GM12878 (cell line): Measurements from ENCODE around the gene NR1I2. TPM values are rescaled to one million over a fixed set of nuclear protein-coding genes. Genes with fewer than 3 reads are reported as not detected.

Experiments
- ATAC-seq: fragments of 200-7000 bp; cut with Tn5 transposase; 3 replicates; pipeline ENCODE4 v1.9.1; 2020; ENCODE audit warnings: mild to moderate bottlenecking, moderate library complexity
- BruUV-seq: library from RNA; stranded (reverse); fragments of 400-500 nt; replicated peaks from 2 replicates; lab custom pipeline; 2021; lab: Mats Ljungman, UMichigan
- CTCF ChIA-PET: fragments of 300-600 bp; sonication (Branson Sonifier 250); formaldehyde crosslinking; extraction: SDS; loops from one replicate; lab custom pipeline; 2021; ENCODE audit warnings: inconsistent platforms; lab: Yijun Ruan, JAX
- POLR2A ChIA-PET: fragments of 350-600 bp; formaldehyde crosslinking; extraction: SDS; loops from one replicate; lab custom pipeline; 2021; ENCODE audit warnings: inconsistent platforms; lab: Charles Lee
- RAD21 ChIA-PET: fragments of 300-600 bp; sonication (Branson Sonifier 250); formaldehyde crosslinking; loops from one replicate; lab custom pipeline; 2023; ENCODE audit warnings: antibody characterized with exemption; ENCODE audit not compliant: unreplicated experiment; lab: Charles Lee
- SMC1A ChIA-PET: fragments of 300-600 bp; sonication (Branson Sonifier 250); formaldehyde crosslinking; loops from one replicate; lab custom pipeline; 2023; ENCODE audit not compliant: unreplicated experiment, uncharacterized antibody; lab: Charles Lee
- DNase-seq: peaks from one replicate; pipeline ENCODE4 v3.0.0-alpha.2; 2011; ENCODE audit warnings: low read depth, low spot score
- FAIRE-seq: peaks from 3 replicates; lab custom pipeline; 2011; peaks lifted over from hg19 to GRCh38; lab: Jason Lieb, UNC
- H2AFZ ChIP-seq: 2 replicates; pipeline ENCODE4 v1.6.0; 2011; ENCODE audit warnings: low read depth, low read length, control low read depth; ENCODE audit not compliant: control insufficient read depth
- H3K27ac ChIP-seq: 2 replicates; pipeline ENCODE4 v1.5.1; 2011; ENCODE audit warnings: control low read depth; ENCODE audit not compliant: control insufficient read depth, insufficient read depth
- H3K27me3 ChIP-seq, 2 experiments: replicated peaks in 1 of 2; 2 replicates each; pipeline versions ENCODE4 v1.6.0 to v1.6.1; 2011; ENCODE audit warnings: low read length in 1 of 2; ENCODE audit not compliant: control insufficient read depth in 2 of 2, insufficient read depth in 2 of 2
- H3K36me3 ChIP-seq, 2 experiments: 2 replicates each; pipeline ENCODE4 v1.5.1; 2011; ENCODE audit warnings: low read length in 1 of 2; ENCODE audit not compliant: control insufficient read depth in 2 of 2, insufficient read depth in 2 of 2
- H3K4me1 ChIP-seq: 2 replicates; pipeline ENCODE4 v1.6.1; 2011; ENCODE audit warnings: mild to moderate bottlenecking, low read length, moderate library complexity, mixed read lengths; ENCODE audit not compliant: control insufficient read depth, insufficient read depth
- H3K4me2 ChIP-seq: 2 replicates; pipeline ENCODE4 v1.6.0; 2011; ENCODE audit warnings: control low read depth; ENCODE audit not compliant: control insufficient read depth, insufficient read depth
- H3K4me3 ChIP-seq: fragments of 200-600 bp; sonication (generic); 2 replicates; pipeline ENCODE4 v1.5.1; 2016
- H3K79me2 ChIP-seq: 2 replicates; pipeline ENCODE4 v1.6.0; 2011; ENCODE audit warnings: low read length; ENCODE audit not compliant: control insufficient read depth, insufficient read depth
- H3K9ac ChIP-seq: 2 replicates; pipeline ENCODE4 v1.8.0; 2011; ENCODE audit warnings: low read length, control low read depth, mixed read lengths; ENCODE audit not compliant: control insufficient read depth, insufficient read depth
- H3K9me3 ChIP-seq: replicated peaks from 3 replicates; pipeline ENCODE4 v1.5.1; 2011; ENCODE audit warnings: mild to moderate bottlenecking, low read length; ENCODE audit not compliant: control insufficient read depth, insufficient read depth
- H4K20me1 ChIP-seq: 2 replicates; pipeline ENCODE4 v1.6.0; 2011; ENCODE audit not compliant: control insufficient read depth, insufficient read depth
- ATF7 ChIP-seq: fragments of 450-650 bp; IDR thresholded peaks from 2 replicates; pipeline ENCODE4 v1.6.1; 2016; ENCODE audit warnings: low read depth, mild to moderate bottlenecking
- ETV6 ChIP-seq, 2 experiments: fragments of 450-650 bp in 1 of 2; IDR thresholded peaks in 1 of 2; conservative IDR thresholded peaks in 1 of 2; 2 replicates each; pipeline ENCODE4 v1.6.1; 2014; ENCODE audit warnings: antibody characterized with exemption in 1 of 2, borderline replicate concordance in 1 of 2, low read depth in 1 of 2, mild to moderate bottlenecking in 1 of 2, moderate library complexity in 1 of 2
- EZH2 ChIP-seq: IDR thresholded peaks from 2 replicates; pipeline ENCODE4 v1.6.1; 2012; ENCODE audit warnings: low read depth, mild to moderate bottlenecking, control low read depth, inconsistent platforms, low read length, borderline replicate concordance; ENCODE audit not compliant: control insufficient read depth
- GATAD2B ChIP-seq: fragments of 450-650 bp; conservative IDR thresholded peaks from 2 replicates; pipeline ENCODE4 v1.6.1; 2017; ENCODE audit warnings: low read depth, mild to moderate bottlenecking, moderate library complexity
- JUND ChIP-seq: IDR thresholded peaks from 2 replicates; pipeline ENCODE4 v1.6.1; 2012; ENCODE audit warnings: low read depth, mild to moderate bottlenecking, low read length, improper control_type of control experiment, moderate library complexity
- KAT2A ChIP-seq: conservative IDR thresholded peaks from 2 replicates; pipeline ENCODE4 v1.6.1; 2011; ENCODE audit warnings: low read depth, low read length; ENCODE audit not compliant: control insufficient read depth
- MEF2A ChIP-seq: IDR thresholded peaks from 2 replicates; pipeline ENCODE4 v1.6.1; 2011; ENCODE audit warnings: low read depth, mild to moderate bottlenecking, low read length, moderate library complexity; ENCODE audit not compliant: insufficient read depth
- MXI1 ChIP-seq: fragments of 150-350 bp; IDR thresholded peaks from 2 replicates; pipeline ENCODE4 v1.6.1; 2011; ENCODE audit warnings: low read depth, mild to moderate bottlenecking, inconsistent platforms, low read length, improper control_type of control experiment
- MYC ChIP-seq: IDR thresholded peaks from 2 replicates; pipeline ENCODE4 v1.6.1; 2011; ENCODE audit warnings: mild to moderate bottlenecking, low read length, moderate library complexity, inconsistent platforms; ENCODE audit not compliant: insufficient read depth, insufficient replicate concordance, insufficient read length, severe bottlenecking
- NFYB ChIP-seq: IDR thresholded peaks from 2 replicates; pipeline ENCODE4 v1.6.1; 2011; ENCODE audit warnings: low read depth, mild to moderate bottlenecking, low read length, improper control_type of control experiment, moderate library complexity; ENCODE audit not compliant: insufficient read depth
- POU2F2 ChIP-seq: IDR thresholded peaks from 3 replicates; pipeline ENCODE4 v1.6.1; 2011; ENCODE audit warnings: low read depth, mild to moderate bottlenecking, low read length, borderline replicate concordance
- SRF ChIP-seq, 2 experiments: IDR thresholded peaks; 2 replicates each; pipeline ENCODE4 v1.6.1; 2011; ENCODE audit warnings: low read depth in 2 of 2, low read length in 2 of 2, mild to moderate bottlenecking in 1 of 2, moderate library complexity in 1 of 2
- TCF12 ChIP-seq: IDR thresholded peaks from 2 replicates; pipeline ENCODE4 v1.6.1; 2011; ENCODE audit warnings: low read depth, mild to moderate bottlenecking, low read length
- TCF3 ChIP-seq: IDR thresholded peaks from 2 replicates; pipeline ENCODE4 v1.6.1; 2012; ENCODE audit warnings: low read depth, mild to moderate bottlenecking, low read length, borderline replicate concordance; ENCODE audit not compliant: insufficient read depth
- TCF7 ChIP-seq: IDR thresholded peaks from 2 replicates; pipeline ENCODE4 v1.6.1; 2014; ENCODE audit warnings: antibody characterized with exemption, borderline replicate concordance
- YY1 ChIP-seq: IDR thresholded peaks from 2 replicates; pipeline ENCODE4 v1.6.1; 2011; ENCODE audit warnings: low read depth, mild to moderate bottlenecking, low read length
- ZNF384 ChIP-seq: IDR thresholded peaks from 2 replicates; pipeline ENCODE4 v1.6.1; 2012; ENCODE audit warnings: low read depth, mild to moderate bottlenecking, low read length, improper control_type of control experiment, borderline replicate concordance
- WGBS: methylation state at CpG from one replicate; pipeline ENCODE4 v1.1.6; 2016; ENCODE audit warnings: low lambda C conversion rate; ENCODE audit not compliant: insufficient replicate concordance, insufficient coverage; ENCODE audit errors: missing lambda C conversion rate; 5-methylcytosine and 5-hydroxymethylcytosine counted together
- in situ Hi-C: fragments of 300-500 bp; cut with MboI; formaldehyde crosslinking; loops from 9 replicates; pipeline ENCODE4 v1.14.3; 2018; ENCODE audit warnings: mixed read lengths
- intact Hi-C: fragments of 100-400 bp; cut with micrococcal nuclease; formaldehyde crosslinking; loops from one replicate; pipeline ENCODE4 v1.14.2; 2022; ENCODE audit not compliant: unreplicated experiment
- polyA plus RNA-seq, 11 experiments: library from polyadenylated mRNA; depleted of rRNA in 4 of 11; unstranded in 6 of 11; stranded (reverse) in 5 of 11; fragments of >200 nt; fragmentation: Nextera tagmentation in 4 of 11; fragmentation: Illumina TruSeq in 1 of 11; extraction: Ambion mirVana in 4 of 11; extraction: Trizol in 1 of 11; gene quantifications; 1 replicate in 1 of 11; 2 replicates in 10 of 11; pipeline versions ENCODE4 v1.2.1 to v1.2.3, GENCODE V29; 2011 to 2016; ENCODE audit warnings: inconsistent platforms in 2 of 11, missing spikeins in 2 of 11, low read depth in 1 of 11
- total RNA-seq, 4 experiments: library from RNA; depleted of rRNA in 3 of 4; stranded (reverse); fragments of >200 nt in 3 of 4; fragmentation: Illumina TruSeq in 1 of 4; extraction: Trizol in 1 of 4; gene quantifications; 2 replicates each; pipeline versions ENCODE4 v1.2.1 to v1.2.3, GENCODE V29; 2013 to 2021
- TF ChIP-seq, protein P1 (sequence below): fragments of 450-650 bp; IDR thresholded peaks from 2 replicates; pipeline ENCODE4 v1.6.1; 2017; ENCODE audit warnings: mild to moderate bottlenecking, low read depth, inconsistent platforms; ENCODE audit not compliant: poor library complexity, severe bottlenecking
- TF ChIP-seq, protein P2 (sequence below): fragments of 150-350 bp; IDR thresholded peaks from 2 replicates; pipeline ENCODE4 v1.6.1; 2014; ENCODE audit warnings: mild to moderate bottlenecking, low read depth, low read length
- TF ChIP-seq, protein P3 (sequence below): IDR thresholded peaks from 2 replicates; pipeline ENCODE4 v1.6.1; 2012; ENCODE audit warnings: low read depth, low read length, improper control_type of control experiment

The NR1I2 gene
- total and polyA plus RNA-seq, 10 of the 15 experiments (the other 5 are each of a cell fraction or from before 2014, with no cell fraction given): 0.03 to 1.0 (median 0.39) TPM

DNA sequence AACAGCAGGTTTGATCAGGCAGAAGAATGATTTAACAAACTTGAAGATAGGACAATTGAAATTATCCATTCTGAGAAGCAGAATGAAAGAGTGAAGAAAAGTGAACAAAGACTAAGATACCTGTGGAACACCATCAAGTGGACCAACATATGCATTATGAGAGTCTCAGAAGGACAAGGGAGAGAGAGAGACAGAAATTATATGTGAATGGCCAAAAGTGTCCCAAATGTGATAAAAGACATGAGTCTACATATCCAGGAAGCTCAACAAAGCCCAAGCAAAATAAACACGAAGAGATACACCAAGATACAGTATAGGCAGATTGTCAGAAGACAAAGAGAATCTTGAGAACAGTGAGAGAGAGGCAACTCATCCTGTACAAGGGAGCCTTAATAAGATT, 5.6 kb upstream of the NR1I2 start:
- no peak for ATAC-seq
- peaks cover 18% of the 10 kb centered on the region; the same call in 1 of the 2 replicates for H3K4me1 ChIP-seq
- no peak for TF ChIP-seq YY1
- no peak for TF ChIP-seq MXI1
- no peak for TF ChIP-seq ZNF384
- no peak for TF ChIP-seq EZH2
- TF ChIP-seq MEF2A: no peak
- TF ChIP-seq JUND: no peak
- TF ChIP-seq, protein P1, sequence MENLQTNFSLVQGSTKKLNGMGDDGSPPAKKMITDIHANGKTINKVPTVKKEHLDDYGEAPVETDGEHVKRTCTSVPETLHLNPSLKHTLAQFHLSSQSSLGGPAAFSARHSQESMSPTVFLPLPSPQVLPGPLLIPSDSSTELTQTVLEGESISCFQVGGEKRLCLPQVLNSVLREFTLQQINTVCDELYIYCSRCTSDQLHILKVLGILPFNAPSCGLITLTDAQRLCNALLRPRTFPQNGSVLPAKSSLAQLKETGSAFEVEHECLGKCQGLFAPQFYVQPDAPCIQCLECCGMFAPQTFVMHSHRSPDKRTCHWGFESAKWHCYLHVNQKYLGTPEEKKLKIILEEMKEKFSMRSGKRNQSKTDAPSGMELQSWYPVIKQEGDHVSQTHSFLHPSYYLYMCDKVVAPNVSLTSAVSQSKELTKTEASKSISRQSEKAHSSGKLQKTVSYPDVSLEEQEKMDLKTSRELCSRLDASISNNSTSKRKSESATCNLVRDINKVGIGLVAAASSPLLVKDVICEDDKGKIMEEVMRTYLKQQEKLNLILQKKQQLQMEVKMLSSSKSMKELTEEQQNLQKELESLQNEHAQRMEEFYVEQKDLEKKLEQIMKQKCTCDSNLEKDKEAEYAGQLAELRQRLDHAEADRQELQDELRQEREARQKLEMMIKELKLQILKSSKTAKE: no peak
- TF ChIP-seq ETV6 (conservative IDR thresholded peaks at IDR 0.05 in 1 of 2, IDR thresholded peaks at IDR 0.05 in 1 of 2; ENCODE audit: borderline replicate concordance in 1 of 2, low read depth in 1 of 2): no peak
- TF ChIP-seq, protein P2, sequence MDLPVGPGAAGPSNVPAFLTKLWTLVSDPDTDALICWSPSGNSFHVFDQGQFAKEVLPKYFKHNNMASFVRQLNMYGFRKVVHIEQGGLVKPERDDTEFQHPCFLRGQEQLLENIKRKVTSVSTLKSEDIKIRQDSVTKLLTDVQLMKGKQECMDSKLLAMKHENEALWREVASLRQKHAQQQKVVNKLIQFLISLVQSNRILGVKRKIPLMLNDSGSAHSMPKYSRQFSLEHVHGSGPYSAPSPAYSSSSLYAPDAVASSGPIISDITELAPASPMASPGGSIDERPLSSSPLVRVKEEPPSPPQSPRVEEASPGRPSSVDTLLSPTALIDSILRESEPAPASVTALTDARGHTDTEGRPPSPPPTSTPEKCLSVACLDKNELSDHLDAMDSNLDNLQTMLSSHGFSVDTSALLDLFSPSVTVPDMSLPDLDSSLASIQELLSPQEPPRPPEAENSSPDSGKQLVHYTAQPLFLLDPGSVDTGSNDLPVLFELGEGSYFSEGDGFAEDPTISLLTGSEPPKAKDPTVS: no peak
- TF ChIP-seq TCF12: no peak
- no peak for TF ChIP-seq SRF (IDR thresholded peaks at IDR 0.05; ENCODE audit: low read depth in 2 of 2, low read length in 2 of 2)
- no peak for TF ChIP-seq GATAD2B
- TF ChIP-seq KAT2A: no peak
- TF ChIP-seq TCF3: no peak
- no peak for TF ChIP-seq MYC
- TF ChIP-seq NFYB: no peak
- no peak for TF ChIP-seq TCF7
- no peak for TF ChIP-seq POU2F2
- no peak for TF ChIP-seq ATF7
- TF ChIP-seq, protein P3, sequence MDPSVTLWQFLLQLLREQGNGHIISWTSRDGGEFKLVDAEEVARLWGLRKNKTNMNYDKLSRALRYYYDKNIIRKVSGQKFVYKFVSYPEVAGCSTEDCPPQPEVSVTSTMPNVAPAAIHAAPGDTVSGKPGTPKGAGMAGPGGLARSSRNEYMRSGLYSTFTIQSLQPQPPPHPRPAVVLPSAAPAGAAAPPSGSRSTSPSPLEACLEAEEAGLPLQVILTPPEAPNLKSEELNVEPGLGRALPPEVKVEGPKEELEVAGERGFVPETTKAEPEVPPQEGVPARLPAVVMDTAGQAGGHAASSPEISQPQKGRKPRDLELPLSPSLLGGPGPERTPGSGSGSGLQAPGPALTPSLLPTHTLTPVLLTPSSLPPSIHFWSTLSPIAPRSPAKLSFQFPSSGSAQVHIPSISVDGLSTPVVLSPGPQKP: no peak
- TF ChIP-seq, all 136 proteins: peak for 0
- no peak overlapping the region for H3K4me2 ChIP-seq
- ChIA-PET RAD21 (no interaction called here), POLR2A (no interaction called here), SMC1A (no interaction called here), CTCF (interaction anchor here (0.6 to 0.9 kb wide), 2 partner anchors 35 to 84 kb away, joined by 3 to 4 read pairs; no protein-coding TSS in a partner anchor)
- intact Hi-C loops (no loop called here), in situ Hi-C loops (no loop called here)
- H3K27ac ChIP-seq: no peak overlapping the region
- no peak overlapping the region for H3K4me3 ChIP-seq
- FAIRE-seq: no peak
- no peaks in the 10 kb centered on the region for H3K79me2 ChIP-seq
- H3K36me3 ChIP-seq: no peaks in the 10 kb centered on the region
- no TSS peak for BruUV-seq
- no peak for DNase-seq
- H3K27me3 ChIP-seq: no peaks in the 10 kb centered on the region
- no peaks in the 10 kb centered on the region for H3K9me3 ChIP-seq
- no peaks in the 10 kb centered on the region for H4K20me1 ChIP-seq
- no peak overlapping the region for H3K9ac ChIP-seq
- no peak overlapping the region for H2AFZ ChIP-seq
- 0% methylated on average over 1 of the region's 1 CpG for WGBS
